ENCODE data around the gene FREM3. TPM values are rescaled to one million over a fixed set of nuclear protein-coding genes. Genes with fewer than 3 reads are reported as not detected.

Gene FREM3
- total RNA-seq, 4 donors from 2014 or later: not detected

GRCh38 chr4:143626134-143626911, 74.2 kb downstream of the FREM3 start:
- Histone ChIP-seq H3K4me1 (peaks cover 0 to 19% (median 0%) of the 10 kb centered on the region in 4 donors), H3K27me3 (no peaks in the 10 kb centered on the region), H3K36me3 (no peaks in the 10 kb centered on the region), H3K9me3 (no peaks in the 10 kb centered on the region), H3K27ac (peak overlapping the region in 2 of 4 donors; percentile 49 to 64), H3K4me3 (no peak overlapping the region)
- peak; percentile 72 to 89 for DNase-seq (ENCODE audit: low spot score in 2 of 2)
- TF ChIP-seq, protein P1, sequence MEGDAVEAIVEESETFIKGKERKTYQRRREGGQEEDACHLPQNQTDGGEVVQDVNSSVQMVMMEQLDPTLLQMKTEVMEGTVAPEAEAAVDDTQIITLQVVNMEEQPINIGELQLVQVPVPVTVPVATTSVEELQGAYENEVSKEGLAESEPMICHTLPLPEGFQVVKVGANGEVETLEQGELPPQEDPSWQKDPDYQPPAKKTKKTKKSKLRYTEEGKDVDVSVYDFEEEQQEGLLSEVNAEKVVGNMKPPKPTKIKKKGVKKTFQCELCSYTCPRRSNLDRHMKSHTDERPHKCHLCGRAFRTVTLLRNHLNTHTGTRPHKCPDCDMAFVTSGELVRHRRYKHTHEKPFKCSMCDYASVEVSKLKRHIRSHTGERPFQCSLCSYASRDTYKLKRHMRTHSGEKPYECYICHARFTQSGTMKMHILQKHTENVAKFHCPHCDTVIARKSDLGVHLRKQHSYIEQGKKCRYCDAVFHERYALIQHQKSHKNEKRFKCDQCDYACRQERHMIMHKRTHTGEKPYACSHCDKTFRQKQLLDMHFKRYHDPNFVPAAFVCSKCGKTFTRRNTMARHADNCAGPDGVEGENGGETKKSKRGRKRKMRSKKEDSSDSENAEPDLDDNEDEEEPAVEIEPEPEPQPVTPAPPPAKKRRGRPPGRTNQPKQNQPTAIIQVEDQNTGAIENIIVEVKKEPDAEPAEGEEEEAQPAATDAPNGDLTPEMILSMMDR (IDR thresholded peaks at IDR 0.05): no peak
- TF ChIP-seq EP300 (IDR thresholded peaks at IDR 0.05) (peak in 1 of 2 donors; percentile 88), POLR2A (IDR thresholded peaks at IDR 0.05) (no peak)
- 23 to 25% methylated on average over 5 of the region's 5 CpGs for WGBS, 2 donors

DNA sequence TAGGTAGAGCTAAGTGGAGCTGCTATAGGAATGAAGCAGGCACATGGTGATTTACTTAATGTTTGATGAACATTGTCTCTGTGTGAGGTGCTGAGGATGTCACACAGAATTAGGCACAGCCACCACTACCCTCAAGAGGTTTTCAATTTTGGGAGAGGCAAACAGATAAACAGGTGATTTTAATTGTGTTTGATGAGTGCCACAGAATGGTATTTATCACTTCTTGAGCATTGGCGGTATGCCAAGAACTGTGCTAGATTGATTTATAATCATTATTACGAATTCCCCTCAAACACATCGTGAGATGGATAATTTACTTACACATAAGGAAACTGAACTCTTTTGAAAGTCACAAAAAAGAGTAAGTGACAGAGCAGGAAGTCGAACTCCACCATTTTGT, 74.8 kb downstream of the FREM3 start:
- no peaks in the 10 kb centered on the region for H3K27me3 ChIP-seq
- H3K4me3 ChIP-seq: no peak overlapping the region
- DNase-seq (ENCODE audit: low spot score in 2 of 2): peak in 1 of 2 donors; percentile 9
- WGBS, 2 donors: 83 to 86% methylated on average over 4 of the region's 4 CpGs
- H3K9me3 ChIP-seq: no peaks in the 10 kb centered on the region
- no peak for TF ChIP-seq POLR2A (IDR thresholded peaks at IDR 0.05)
- TF ChIP-seq, protein P1 (IDR thresholded peaks at IDR 0.05): no peak
- TF ChIP-seq EP300 (IDR thresholded peaks at IDR 0.05): no peak
- H3K27ac ChIP-seq: peak overlapping the region in 2 of 4 donors; percentile 49 to 64
- peaks cover 0 to 19% (median 0%) of the 10 kb centered on the region in 4 donors for H3K4me1 ChIP-seq
- no peaks in the 10 kb centered on the region for H3K36me3 ChIP-seq

DNA sequence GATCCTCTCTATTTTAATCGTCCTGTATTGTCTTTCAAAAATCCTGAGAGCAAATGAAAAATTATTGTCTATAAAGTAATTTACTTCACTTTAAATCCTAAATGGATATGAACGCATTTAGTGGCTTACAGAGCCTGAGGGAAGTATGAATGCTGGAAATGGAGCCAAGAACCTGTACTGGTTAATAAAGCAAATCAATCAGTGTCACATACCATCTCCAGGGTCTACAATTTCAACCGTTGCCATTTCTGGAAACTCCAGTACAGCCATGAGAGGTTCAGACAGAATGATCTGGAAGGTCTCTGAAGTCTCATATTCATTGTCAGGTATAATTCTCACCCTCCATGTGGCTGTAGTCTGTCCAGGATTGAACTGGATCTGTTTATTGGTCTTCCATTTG, 76.6 kb downstream of the FREM3 start:
- DNase-seq (ENCODE audit: low spot score in 2 of 2): no peak
- no peak overlapping the region for H3K27ac ChIP-seq
- H3K27me3 ChIP-seq: no peaks in the 10 kb centered on the region
- no peak for TF ChIP-seq EP300 (IDR thresholded peaks at IDR 0.05)
- TF ChIP-seq, protein P1 (IDR thresholded peaks at IDR 0.05): no peak
- TF ChIP-seq POLR2A (IDR thresholded peaks at IDR 0.05): no peak
- H3K4me3 ChIP-seq: no peak overlapping the region
- whole genome bisulfite sequencing, 2 donors: 79 to 83% methylated on average over 3 of the region's 3 CpGs
- no peaks in the 10 kb centered on the region for H3K9me3 ChIP-seq
- no peaks in the 10 kb centered on the region for H3K36me3 ChIP-seq
- H3K4me1 ChIP-seq: peaks cover 0 to 19% (median 0%) of the 10 kb centered on the region in 4 donors

- no peak for DNase-seq (ENCODE audit: low spot score in 2 of 2)
- WGBS, 2 donors: 36 to 59% methylated on average over 1 of the region's 1 CpG
- no peaks in the 10 kb centered on the region for H3K4me1 ChIP-seq
- H3K9me3 ChIP-seq: no peaks in the 10 kb centered on the region
- H3K27ac ChIP-seq: no peak overlapping the region
- H3K4me3 ChIP-seq: no peak overlapping the region
- no peaks in the 10 kb centered on the region for H3K36me3 ChIP-seq
- H3K27me3 ChIP-seq: no peaks in the 10 kb centered on the region
- TF ChIP-seq POLR2A (IDR thresholded peaks at IDR 0.05) (no peak), EP300 (IDR thresholded peaks at IDR 0.05) (no peak)
- TF ChIP-seq, protein P1 (IDR thresholded peaks at IDR 0.05): no peak
These were observed 81.7 kb downstream of the FREM3 start for GRCh38 chr4:143618811-143619210.

DNA sequence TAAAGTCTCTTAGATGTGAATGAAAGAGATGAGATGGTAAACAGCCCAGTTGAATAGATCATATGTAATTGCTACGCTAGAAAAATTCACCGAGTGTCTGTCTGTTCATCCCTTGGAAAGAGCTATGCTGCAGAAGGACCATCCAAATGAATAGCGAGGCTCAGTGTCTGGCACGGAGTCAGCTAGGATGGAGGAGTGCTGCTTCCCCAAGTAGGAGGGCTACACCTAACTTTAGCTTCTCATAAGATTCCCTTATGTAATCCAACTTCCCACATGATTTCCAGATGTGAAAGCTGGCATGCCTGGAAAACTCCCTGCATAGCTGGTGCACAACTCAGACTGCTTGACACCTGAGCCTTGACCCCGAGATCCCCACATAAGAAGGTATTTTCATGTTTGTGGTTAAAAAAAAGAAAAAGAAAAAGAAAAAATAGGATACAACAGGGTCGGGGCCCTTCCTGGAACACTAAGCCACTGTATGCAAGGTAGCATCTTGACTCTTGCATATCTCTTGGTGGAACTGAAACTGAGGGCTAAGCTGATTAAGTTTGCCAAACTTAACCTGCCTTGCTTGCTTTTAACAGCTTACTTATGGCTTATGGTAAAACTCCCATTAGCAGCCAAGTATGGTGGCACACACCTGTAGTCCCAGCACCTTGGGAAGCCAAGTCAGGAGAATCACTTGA, 82.3 kb downstream of the FREM3 start:
- Histone ChIP-seq H3K9me3 (no peaks in the 10 kb centered on the region), H3K4me3 (no peak overlapping the region), H3K36me3 (no peaks in the 10 kb centered on the region), H3K4me1 (no peaks in the 10 kb centered on the region), H3K27ac (no peak overlapping the region), H3K27me3 (no peaks in the 10 kb centered on the region)
- DNase-seq (ENCODE audit: low spot score in 2 of 2): no peak
- no peak for TF ChIP-seq POLR2A (IDR thresholded peaks at IDR 0.05)
- TF ChIP-seq, protein P1 (IDR thresholded peaks at IDR 0.05): no peak
- TF ChIP-seq EP300 (IDR thresholded peaks at IDR 0.05): no peak
- WGBS, 2 donors: 73 to 83% methylated on average over 6 of the region's 6 CpGs

All from tibial nerve (tissue), 4 donors.